CD4-positive, alpha-beta T cell treated with Interleukin-10 for 1 hour (primary cell): ENCODE data around the gene ASB4.

Experiments used
- DNase-seq: peaks from one replicate; pipeline ENCODE4 v3.0.0-alpha.2; 2020

ASB4 gene

DNA sequence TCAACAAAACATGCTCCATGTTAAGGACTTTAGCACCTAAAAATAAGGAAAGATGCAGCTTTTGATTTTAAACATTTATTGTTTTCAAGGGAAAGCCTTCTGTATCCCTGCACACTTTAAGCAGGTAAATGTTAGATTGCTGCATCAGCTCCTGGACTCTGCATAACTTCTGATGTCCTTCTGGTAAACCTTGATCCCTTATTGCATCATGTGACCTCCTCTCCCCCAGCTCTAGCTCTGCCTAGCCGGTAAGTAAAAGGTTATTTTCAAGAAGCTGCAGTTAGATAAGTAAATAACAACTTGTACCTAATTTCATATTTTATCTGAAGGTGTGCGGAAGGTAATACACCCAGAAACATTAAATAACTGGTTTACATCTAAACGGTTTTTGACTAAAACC is 73.1 kb downstream of the ASB4 start:
- DNase-seq, result no peak

DNA sequence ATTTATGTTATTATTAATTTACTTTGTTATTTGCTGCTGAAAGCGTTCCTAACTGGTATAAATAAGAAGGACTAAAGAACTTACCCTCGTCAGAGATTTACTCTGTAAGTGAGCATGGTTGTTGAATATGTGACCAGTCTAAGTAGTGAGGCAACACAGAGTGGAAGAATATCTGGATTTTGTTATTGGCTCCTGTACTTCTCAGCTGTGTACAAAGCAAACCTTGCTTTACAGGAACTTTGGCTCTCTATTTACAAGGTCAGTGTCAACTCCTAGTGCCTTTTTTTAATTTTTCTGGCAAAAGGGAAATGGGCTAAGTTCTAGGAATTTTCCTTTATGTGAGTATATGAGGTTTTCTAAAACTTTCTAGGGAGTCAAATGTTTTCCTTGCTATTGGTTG is 74.9 kb downstream of the ASB4 start:
- DNase-seq, result no peak

DNA sequence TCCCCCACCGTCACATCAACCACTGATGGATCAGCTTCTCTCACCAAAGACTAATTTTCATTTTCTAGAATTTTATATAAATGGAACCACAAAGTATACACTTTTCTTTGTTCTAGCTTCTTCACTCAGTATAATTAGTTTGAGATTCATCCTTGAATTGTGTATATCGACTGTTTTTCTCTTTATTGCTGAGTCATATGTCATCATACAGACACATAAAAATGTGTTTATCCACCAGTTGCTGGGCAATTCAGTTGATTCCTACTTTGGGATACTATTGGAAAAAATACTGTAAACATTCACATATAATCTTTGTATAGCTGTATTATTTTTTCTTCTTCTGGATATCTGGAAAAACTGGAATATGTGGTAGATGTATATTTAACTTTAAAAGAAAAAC is 84.0 kb downstream of the ASB4 start:
- DNase-seq, result no peak

DNA sequence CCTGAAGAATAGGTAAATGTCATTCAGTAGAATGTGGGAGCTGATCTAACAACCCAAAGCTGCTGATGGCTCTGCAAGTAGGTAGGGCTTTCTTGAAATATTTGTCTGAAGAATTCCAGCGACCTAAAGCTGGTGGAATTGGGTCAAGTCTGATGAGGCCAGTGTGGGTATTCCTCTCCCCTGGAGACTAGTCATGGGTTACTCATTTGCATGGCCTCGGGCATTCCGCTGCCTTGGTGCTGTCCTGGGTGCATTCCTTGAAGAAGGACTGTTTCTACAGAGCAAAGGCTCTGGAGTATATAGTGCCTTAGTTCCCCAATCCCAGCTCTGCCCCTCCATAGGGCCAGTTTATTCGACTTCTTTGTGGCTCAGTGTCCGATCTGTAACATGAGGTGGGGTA is 91.4 kb downstream of the ASB4 start:
- DNase-seq, result no peak

DNA sequence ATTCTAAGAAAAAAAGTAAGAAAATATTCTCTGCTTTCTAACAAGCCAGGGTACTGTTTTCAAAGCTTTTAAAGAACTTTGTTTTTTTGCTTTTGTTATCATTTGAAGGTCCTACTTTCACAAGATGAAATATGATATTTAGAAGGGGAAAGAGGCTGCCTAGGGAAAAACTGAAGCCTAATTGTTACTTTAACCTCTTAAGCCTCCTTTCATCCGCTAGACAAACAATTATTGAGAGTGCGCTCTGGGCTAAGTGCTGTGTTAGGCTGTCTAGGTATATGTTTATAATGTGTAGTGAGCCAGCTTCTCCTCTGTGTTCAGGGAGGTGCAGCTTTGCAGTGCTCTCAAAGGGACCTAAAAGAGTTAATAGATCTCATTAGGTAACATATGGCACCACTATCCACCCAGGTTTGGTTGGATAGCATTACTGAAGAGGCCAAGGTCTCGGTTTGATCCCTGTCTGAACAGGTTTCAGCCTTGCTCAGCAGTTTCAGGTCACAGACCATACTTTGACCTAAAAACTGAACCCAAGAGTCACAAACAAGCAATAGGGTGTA is 92.6 kb downstream of the ASB4 start:
- no peak for DNase-seq

DNA sequence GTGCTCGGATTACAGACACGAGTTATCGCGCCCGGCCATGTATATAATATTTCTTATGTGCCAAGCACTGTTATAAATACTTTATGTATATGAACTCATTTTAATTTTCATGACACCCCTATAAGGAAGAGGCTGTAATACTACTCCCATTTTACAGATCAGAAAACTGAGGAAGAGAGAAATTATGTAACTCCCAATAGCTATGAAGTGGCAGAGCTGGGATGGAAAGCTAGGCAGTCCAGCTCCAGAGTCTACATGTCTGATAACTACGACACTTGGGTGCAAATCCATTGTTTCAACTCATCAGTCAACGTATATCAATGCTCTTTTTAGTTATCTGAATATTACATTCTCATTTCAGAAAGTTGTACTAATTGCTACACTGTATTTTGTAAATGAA is 93.6 kb downstream of the ASB4 start:
- DNase-seq, result no peak

DNA sequence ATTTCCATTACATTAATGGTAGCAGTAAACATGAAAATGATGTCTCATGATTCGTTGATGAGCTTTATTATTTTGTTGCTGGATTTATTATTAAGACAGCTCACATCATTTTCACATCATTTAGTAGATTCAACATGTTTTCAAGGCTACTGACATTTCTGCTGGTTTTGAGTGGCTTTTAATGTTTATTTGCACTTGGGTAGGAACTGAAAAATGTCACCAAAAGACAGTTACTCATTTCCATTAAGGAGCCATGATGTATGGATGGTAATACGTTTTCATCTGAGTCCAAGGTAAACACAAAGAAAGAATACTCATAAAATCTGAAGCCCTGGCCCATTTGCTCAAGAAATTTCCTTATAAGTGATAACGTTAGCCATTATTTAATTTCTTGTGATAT is 95.7 kb downstream of the ASB4 start:
- no peak for DNase-seq

DNA sequence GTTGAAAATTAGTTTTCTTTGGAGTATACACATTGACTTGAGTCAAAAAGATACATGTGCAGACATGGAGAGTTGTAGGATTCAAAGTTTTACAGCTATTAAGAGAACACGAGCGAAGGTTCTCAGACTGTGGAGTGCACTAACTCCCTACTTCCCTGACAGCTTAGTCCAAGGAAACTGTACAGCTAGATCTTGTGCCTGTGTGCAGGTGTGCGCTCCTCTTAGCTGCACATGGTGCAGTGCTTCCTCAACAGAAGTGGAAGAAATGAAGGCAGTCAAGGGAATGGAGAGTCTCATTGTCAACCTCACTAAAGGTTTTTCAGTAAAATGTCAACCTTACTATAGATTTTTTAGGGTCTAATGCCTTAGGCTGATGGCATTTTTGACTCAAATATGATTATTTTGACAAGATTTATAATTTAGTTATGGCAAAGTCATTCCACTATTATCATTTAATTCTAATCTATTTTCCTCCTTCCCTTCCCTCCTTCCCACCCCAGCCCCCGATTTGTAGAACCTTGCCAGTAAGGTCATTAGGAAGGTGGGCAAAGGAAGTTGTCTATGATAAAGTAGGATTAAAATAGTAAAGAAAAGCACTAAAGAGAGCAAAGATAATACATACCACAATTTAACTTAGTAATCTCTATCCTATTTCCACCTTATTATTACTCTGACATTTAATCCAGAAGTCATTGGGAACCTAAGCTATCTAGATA is 97.0 kb downstream of the ASB4 start:
- no peak for DNase-seq

DNA sequence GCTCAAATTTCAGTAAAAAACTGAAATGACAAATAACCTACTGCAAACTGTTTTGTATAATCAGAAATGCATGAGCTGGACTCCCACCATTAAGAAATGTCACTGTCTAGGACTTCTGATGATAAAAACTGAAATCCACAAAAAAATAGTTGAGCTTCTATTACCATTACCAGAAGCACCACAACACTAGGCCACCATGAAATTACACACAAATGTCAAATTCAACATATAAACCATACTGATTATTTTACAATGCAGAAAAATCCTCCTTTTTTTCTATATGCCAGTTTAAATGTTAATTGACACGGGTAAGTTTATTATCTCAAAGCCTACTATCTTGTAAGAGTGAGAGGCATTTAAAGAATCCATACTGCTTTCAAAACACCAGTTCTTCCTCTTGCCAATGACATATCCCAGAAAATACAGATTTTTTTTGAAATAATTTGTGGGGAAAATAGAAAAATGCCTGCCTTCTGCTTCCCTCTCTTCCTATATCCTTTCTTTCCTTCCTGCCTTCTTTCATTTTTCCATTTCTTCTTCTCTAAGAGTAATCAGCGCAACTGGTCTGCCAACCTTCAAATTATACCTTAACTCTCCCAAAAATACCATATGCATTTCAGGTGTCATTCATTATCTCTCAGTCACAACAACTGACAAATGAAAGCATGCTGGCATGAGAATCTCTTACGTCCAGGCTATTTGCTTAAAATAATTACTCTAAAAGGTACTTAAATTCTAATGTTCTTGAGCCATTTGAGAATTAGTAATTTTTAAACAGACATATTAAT is 98.3 kb downstream of the ASB4 start:
- no peak for DNase-seq

DNA sequence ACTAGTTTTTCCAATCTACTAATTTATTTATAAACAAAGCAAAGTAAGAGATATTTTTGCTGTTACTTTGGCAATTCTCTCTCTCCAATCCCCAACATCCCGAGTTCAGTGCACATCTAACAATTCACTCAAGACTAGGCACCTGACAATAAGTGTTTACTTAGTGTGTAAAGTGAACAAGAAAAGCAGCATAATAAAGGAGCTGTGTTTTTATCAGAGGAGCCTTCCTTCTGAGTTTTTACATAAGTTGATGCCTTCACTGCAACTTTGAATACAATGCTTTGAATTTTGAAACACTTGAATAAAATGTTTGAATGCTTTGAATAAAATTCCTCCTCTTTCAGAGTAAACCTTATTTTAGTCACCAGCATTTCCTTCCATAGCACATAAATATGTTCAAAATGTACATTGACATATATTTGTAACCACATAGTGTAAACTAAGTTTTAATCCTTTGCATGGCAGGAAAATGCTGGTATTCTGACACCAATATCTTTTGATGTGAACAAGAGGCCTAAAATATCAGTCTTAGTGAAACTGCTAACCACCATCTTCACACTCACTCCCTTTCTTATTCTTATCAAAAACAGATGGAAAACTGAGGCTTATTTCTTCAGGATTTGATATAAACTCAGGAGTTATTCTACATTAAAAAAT is 99.2 kb downstream of the ASB4 start:
- no peak for DNase-seq

DNA sequence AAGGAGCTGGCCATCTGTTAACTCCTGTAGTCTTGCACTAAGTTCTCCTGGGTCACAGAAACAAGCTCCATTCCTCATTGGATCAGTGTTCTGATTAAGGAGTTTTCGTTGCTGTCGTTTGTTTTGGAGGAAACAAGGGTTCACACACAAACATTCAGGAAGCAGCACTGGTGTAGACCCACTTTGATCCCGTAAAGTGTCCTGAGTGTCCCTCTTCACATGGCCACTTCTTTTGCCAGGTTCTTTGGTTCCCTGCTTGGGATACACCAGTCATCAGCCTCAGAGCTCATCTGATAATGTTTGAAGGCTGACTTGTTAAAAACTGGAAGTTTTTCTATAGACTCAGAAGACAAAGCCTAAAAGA is 99.7 kb downstream of the ASB4 start:
- no peak for DNase-seq

DNA sequence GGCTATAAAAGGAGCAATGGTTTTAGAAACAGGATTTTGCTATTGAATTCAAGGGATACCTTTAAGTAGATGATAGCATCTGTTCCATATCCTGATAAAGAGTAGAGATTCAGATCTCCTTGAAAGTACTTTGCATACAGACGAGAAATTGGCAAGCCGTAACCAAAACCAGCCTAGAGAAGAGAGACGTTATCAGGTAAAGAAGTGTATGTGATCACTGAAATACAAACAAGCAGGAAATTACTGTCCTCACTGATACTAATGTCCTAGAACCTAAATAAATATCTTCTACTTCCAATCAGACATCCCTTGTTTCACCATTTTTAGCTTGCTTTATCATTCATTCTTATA is 101.2 kb downstream of the ASB4 start:
- DNase-seq, result no peak

DNA sequence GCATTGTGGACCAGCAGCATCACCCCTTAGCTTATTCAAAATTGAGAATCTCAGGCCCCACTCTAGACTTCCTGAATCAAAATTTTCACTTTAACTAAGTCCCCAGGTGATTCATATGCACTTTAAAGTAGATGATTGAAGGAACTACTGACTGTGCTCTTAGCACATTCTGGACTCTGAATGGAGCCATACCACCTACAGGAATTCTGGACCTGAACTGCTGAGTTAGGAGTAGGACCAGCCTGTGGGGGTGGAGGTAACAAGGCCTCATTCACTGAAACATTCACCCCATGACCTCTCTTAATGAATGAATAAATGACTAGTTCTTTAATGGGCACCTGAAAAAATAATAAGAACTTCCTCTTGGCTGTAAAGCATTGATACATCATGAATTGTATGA is 103.3 kb downstream of the ASB4 start:
- DNase-seq, result no peak

DNA sequence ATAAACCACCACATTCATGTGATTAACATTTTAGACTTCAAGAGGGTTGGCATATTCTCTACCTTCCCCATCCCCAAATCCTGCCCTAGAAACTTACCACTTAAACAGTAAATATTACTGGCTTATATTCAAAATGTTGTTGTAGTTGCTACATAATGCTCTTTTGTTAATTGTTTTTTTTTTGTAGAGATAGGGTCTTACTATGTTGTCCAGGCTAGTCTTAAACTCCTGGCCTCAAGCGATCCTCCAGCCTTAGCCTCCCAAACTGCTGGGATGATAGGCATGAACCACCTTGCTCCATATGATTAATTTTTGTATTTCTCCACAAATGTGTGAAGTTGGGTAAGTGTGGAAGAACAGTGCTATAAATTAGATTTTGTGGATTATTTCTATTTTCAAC is 104.0 kb downstream of the ASB4 start:
- no peak for DNase-seq
